Activated CD8-positive, alpha-beta memory T cell treated with anti-CD3 and anti-CD28 coated beads for 4 hours (primary cell): ENCODE measurements around the gene DNAAF5.
A peak's percentile ranks its signal among the peaks of the same experiment; 100 is the strongest.
"Not testable (repeated sequence)": the region's sequence is repeated elsewhere in the genome, so short reads cannot be mapped to it uniquely, and the experiment has no call there.

ENCODE experiments used
- DNase-seq, 2 donors: peaks; one replicate each; pipeline ENCODE4 v3.0.0-alpha.2; 2020; ENCODE audit warnings: low read depth in 2 of 2

DNAAF5 gene

GRCh38 chr7:747186-747585 is 20.7 kb downstream of the DNAAF5 start:
- DNase-seq, result no peak

DNA sequence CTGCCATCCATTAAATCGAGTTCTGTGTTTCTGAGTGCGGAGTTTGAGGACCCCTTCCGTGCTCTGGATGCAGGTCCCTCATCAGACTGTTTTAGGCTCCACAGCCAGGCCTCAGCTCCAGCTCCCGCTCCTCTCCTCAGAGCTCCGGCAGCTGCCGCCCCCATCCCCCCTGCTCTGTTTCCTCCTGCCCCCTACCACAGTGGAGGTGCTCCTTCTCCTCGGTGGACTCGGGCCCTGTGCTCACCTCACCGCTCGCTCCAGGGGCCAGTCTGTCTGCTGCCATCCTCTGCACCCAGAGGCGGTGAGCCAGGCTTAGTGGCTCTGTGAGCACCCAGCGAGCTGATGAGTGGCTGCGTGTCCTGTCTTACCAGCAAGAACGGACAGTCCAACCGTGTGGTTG is 21.9 kb downstream of the DNAAF5 start:
- DNase-seq, result no peak

- DNase-seq, result no peak
Observed at GRCh38 chr7:749140-749551, 22.6 kb downstream of the DNAAF5 start.

GRCh38 chr7:750111-750905 is 23.8 kb downstream of the DNAAF5 start:
- DNase-seq, result no peak

DNA sequence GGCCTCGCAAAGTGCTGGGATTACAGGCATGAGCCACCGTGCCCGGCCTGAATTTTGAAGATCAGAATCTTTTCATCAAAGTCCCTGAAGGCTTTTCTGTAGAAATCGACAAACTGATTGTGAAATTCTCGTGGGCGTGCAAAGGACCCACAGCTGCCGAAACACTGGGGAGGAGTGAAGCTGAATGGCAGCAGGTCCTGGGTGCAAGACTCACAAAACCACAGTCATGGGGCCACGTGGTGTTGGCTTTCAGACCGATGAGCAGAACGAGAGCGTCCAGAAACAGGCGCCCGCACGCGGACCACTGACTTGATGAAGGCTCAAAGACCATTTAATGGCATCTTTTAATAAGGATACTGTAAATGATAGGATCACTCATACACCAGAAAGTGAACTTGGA is 25.3 kb downstream of the DNAAF5 start:
- no peak for DNase-seq

GRCh38 chr7:752256-752655 is 25.8 kb downstream of the DNAAF5 start:
- not testable (repeated sequence) for DNase-seq

DNA sequence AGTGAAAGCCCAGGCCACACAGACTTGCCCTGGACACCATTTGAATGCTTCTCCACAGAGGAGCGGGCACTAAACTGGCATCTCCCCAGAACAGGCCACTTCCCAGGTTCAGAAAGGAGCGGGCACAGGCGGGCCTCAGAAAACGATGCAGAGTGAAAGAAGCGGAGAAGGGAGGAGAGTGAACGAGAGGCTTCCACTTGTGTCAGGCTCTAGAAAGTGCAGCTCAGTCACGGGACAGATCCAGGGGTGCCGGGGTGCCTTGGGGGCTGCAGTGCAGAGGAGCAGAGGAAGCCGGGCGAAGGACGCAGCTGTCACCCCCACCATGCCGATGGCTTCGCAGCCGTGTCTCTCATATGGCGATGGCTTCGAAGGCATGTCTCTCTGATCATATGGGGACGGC is 26.7 kb downstream of the DNAAF5 start:
- DNase-seq, result no peak

DNA sequence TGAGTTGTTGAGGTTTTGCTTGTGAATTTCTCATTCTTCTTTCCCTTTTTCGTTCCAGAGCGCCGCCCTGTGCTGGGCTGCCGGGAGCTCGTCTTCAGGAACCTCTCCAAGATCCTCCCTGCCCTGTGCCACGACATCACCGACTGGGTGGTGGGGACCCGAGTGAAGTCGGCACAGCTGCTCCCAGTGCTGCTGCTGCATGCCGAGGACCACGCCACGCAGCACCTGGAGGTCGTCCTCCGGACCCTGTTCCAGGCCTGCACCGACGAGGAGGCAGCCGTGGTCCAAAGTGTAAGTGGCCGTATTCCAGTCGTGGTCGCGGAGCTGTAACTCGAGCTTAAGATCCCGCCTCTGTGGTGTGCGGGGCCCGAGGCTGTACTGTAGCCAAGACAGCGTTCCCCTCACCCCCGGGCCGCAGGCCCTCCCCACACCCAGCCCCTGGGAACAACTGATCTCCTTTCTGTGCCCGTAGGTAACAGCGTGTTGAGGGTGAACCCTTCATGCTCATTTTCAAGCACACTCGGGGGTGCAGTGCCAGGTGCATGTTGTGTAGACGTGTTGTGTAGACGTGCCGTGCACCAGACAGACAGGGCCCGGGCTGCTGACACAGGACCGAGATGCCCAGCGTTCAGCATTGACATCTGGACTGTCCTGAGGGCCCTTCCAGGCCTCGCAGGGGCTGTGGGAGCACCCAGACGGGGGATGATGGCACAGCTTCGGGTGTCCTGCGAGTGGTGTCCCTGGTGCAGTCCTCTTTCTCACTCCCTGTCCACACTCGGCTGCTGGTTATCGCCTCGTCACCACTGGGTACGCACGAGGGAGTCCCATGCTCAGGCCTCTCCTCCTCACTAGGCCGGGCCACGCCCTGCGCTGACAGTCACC is 28.3 kb downstream of the DNAAF5 start:
- DNase-seq, result no peak

DNA sequence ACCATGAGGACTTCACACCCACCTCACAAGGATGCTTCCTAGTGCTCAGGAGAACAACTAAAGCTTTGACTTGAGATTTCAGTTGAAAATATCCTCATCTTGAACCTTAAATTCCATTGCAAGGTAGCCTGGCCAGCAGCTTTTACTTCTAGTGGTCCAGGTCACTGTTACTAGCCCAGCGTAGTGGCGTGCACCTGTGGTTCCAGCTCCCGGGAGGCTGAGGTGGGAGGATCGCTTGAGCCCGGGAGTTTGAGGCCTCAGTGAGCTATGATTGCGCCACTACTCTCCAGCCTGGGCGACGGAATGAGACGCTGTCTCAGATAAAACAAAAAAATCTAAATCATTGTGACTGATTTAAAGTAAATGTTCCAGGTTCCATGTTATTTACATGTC is 28.9 kb downstream of the DNAAF5 start:
- no peak for DNase-seq

- no peak for DNase-seq
Observed at GRCh38 chr7:756231-756927, 29.9 kb downstream of the DNAAF5 start.

GRCh38 chr7:756928-757560 is 30.5 kb downstream of the DNAAF5 start:
- DNase-seq, result no peak

GRCh38 chr7:757741-758163 is 31.3 kb downstream of the DNAAF5 start:
- no peak for DNase-seq

DNA sequence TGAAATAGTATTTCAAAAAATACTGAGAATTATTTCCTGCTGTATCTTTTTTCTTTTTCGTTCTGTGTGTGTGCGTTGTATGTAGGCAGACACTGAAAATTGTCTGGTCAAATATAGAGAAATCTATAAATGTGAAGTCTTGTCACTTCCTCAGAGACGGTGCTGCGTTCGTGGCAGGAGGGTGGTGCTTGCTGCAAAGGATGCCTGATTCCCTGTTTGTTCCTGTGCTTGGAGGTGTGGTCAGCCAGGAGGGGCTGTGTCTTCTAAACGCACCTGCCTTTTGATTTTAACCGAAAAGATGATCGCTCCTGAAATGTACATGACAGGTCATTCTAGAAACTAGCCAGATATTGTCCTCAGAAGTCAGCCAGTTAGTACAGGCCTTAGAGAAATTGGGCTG is 33.1 kb downstream of the DNAAF5 start:
- DNase-seq, result no peak

DNA sequence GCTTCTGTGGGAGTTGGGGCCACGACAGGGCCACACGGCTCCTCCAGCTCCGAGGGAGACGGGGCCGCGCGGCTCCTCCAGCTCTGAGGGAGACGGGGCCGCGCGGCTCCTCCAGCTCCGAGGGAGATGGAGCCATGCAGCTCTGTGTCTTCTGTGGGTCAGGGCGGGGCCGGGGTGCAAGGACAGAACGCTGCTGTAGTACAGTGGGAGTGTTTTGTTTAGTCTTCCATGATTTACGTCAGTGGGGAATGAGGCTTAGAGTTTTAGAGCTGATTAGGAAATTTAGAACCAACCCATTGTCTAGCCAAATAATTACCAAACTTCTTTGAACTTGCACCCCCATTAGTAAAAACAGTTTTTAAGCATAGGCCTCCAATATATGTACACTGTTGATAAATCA is 33.5 kb downstream of the DNAAF5 start:
- DNase-seq, result no peak

DNA sequence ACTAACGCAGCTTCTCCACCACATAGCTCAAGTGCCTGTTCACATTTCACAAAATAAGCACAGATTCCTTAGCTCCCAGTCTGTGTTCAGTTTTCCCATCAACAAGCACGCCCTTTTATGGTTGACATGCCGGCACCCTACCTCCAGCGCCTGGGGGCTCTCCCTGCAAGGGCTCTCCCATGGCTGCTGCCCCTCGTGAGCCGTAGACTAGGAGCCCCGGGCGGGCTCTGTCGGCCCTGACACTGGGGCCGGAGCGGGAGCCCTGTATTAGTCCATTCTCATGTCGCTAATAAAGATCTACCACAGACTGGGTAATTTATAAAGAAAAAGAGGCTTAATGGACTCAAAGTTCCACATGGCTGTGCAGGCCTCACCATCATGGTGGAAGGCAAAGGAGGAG is 34.6 kb downstream of the DNAAF5 start:
- no peak for DNase-seq

GRCh38 chr7:761631-762030 is 35.1 kb downstream of the DNAAF5 start:
- DNase-seq, result no peak

GRCh38 chr7:762885-763284 is 36.4 kb downstream of the DNAAF5 start:
- DNase-seq, result no peak

GRCh38 chr7:763762-764161 is 37.3 kb downstream of the DNAAF5 start:
- DNase-seq, result no peak

- no peak for DNase-seq
Observed at GRCh38 chr7:765383-765782, 38.9 kb downstream of the DNAAF5 start.

DNA sequence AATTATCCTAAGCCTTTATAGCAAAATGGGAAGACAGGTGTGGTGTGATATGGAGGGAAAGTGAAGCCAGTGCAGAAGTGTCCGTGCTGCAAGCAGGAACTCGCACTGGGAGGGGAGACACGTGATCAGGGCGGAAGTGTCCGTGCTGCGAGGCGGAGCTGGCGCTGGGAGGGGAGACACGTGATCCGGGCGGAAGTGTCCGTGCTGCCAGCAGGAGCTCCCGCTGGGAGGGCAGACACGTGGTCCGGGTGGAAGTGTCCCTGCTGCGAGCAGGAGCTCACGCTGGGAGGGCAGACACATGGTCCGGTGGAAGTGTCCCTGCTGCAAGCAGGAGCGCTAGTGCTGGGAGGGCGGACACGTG is 41.1 kb downstream of the DNAAF5 start:
- no peak for DNase-seq

- DNase-seq, result peak in 1 of 2 donors; percentile 24
Observed at GRCh38 chr7:767941-768731, 41.6 kb downstream of the DNAAF5 start.
